SJCRH30 (cell line): ENCODE data around the gene SEL1L3. TPM values are rescaled to one million over a fixed set of nuclear protein-coding genes. Genes with fewer than 3 reads are reported as not detected.

Source experiments
- DNase-seq, 2 experiments: peaks; one replicate each; pipeline ENCODE4 v3.0.0-alpha.2; 2015 to 2020
- H3K27ac ChIP-seq: fragments of 250-450 bp; sonication (Bioruptor Pico); 2 replicates; pipeline ENCODE4 v1.5.1; 2020; ENCODE audit warnings: mild to moderate bottlenecking, moderate library complexity
- H3K27me3 ChIP-seq: fragments of 250-450 bp; sonication (Bioruptor Pico); 2 replicates; pipeline ENCODE4 v1.5.1; 2020; ENCODE audit warnings: mild to moderate bottlenecking, moderate library complexity
- H3K36me3 ChIP-seq: fragments of 250-450 bp; sonication (Bioruptor Pico); 2 replicates; pipeline ENCODE4 v1.5.1; 2020; ENCODE audit warnings: mild to moderate bottlenecking, moderate library complexity
- H3K4me1 ChIP-seq: fragments of 250-450 bp; sonication (Bioruptor Pico); 2 replicates; pipeline ENCODE4 v1.5.1; 2020; ENCODE audit warnings: mild to moderate bottlenecking, moderate library complexity
- H3K4me3 ChIP-seq: fragments of 250-450 bp; sonication (Bioruptor Pico); 2 replicates; pipeline ENCODE4 v1.5.1; 2020; ENCODE audit warnings: mild to moderate bottlenecking, moderate library complexity
- H3K9me3 ChIP-seq: fragments of 250-450 bp; sonication (Bioruptor Pico); replicated peaks from 2 replicates; pipeline ENCODE4 v1.5.1; 2020; ENCODE audit warnings: mild to moderate bottlenecking, moderate library complexity
- total RNA-seq: library from RNA; depleted of rRNA; stranded (reverse); fragments of >200 nt; shearing (Covaris generic); gene quantifications from 2 replicates; pipeline ENCODE4 v1.2.3, GENCODE V29; 2014

The SEL1L3 gene
- total RNA-seq, 1 experiment from 2014 or later = 52.3 TPM

DNA sequence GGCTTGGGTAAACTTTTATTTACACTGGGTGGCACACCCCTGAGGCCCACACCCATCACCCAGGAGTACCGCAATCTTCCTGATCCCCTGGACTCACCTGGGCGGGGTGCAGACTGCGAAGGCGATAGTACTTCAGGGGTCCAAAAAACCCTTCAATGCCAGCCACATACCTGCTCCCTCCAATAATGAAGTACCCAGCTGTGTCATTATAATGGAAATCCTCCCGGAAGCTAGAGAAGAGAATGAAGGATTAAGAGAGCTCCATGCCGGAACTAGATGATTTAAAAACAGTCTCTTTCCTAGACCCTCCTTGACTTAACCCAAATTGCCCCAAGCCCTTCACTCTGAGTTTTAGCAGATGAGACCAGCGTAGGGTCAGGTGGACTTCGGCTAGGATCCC, 40.9 kb downstream of the SEL1L3 start:
- Histone ChIP-seq H3K4me3 (no peak overlapping the region), H3K4me1 (peaks cover 19% of the 10 kb centered on the region), H3K9me3 (no peaks in the 10 kb centered on the region), H3K36me3 (peaks cover 14% of the 10 kb centered on the region), H3K27me3 (no peaks in the 10 kb centered on the region), H3K27ac (no peak overlapping the region)
- DNase-seq = no peak

DNA sequence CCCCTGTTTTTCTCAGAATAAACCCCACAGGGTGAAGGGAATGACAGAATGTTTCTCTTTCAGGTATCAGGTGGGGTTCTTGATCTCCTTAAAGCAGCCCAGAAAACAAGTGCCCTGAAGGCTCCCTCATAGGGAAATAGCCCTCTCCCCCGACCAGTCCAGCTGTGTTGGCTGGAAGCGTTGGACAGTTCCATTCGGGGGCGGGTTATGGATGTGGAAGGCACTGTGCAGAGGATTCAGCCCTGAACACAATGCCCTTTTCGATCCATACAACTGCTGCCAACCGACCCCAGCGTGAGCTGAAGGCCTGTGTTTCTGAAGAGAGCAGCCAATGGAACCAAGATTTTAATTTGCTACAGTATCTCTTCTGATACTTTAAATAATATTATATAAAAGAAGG, 41.5 kb downstream of the SEL1L3 start:
- no peaks in the 10 kb centered on the region for H3K9me3 ChIP-seq
- DNase-seq = no peak
- H3K4me1 ChIP-seq = peaks cover 17% of the 10 kb centered on the region
- no peak overlapping the region for H3K27ac ChIP-seq
- no peak overlapping the region for H3K4me3 ChIP-seq
- no peaks in the 10 kb centered on the region for H3K27me3 ChIP-seq
- peaks cover 14% of the 10 kb centered on the region for H3K36me3 ChIP-seq

DNA sequence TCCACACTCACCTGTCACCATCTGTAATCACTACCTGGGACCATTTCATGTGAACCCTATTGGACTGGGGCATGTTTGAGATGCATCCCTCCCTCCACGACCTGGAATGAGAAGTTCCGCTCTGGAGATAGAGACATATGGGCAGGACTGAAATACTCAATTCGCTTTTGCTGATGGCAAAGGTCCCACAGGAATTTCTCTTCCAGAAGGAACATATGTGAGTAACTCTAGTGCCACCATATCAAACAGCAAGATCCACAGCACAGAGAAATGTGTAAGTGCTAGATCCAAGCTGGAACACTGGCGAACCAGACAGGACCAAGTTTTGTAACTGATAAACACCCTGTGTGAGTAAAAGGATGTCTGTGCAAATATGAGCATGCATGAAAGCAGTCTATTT, 43.9 kb downstream of the SEL1L3 start:
- DNase-seq = no peak
- H3K27me3 ChIP-seq = no peaks in the 10 kb centered on the region
- H3K4me1 ChIP-seq = peaks cover 16% of the 10 kb centered on the region
- H3K27ac ChIP-seq = no peak overlapping the region
- H3K9me3 ChIP-seq = no peaks in the 10 kb centered on the region
- peaks cover 20% of the 10 kb centered on the region for H3K36me3 ChIP-seq
- no peak overlapping the region for H3K4me3 ChIP-seq

DNA sequence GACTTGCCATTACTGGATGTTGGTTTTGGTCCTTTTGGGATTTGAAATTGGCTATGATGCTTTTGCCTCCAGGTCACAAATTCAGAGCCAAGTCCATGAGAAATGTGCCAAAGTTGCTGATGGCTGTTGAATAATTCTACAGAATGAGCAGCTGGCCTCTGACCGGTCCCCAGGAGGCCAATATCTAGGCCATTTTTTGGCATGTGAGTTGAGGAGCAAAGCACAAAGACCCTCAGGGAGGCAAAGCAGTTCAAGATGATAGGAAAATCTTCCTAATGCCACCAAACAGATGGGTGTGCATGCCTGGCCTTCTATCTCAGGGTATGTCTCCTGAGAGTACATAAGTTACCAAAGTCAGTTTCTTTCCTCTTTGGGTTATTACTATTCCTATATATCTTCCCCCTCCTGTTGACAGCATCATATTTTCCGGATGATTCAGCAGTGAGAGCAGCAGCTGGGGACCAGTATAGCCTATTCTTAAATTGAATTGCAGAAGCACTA, 44.4 kb downstream of the SEL1L3 start:
- no peak overlapping the region for H3K27ac ChIP-seq

DNA sequence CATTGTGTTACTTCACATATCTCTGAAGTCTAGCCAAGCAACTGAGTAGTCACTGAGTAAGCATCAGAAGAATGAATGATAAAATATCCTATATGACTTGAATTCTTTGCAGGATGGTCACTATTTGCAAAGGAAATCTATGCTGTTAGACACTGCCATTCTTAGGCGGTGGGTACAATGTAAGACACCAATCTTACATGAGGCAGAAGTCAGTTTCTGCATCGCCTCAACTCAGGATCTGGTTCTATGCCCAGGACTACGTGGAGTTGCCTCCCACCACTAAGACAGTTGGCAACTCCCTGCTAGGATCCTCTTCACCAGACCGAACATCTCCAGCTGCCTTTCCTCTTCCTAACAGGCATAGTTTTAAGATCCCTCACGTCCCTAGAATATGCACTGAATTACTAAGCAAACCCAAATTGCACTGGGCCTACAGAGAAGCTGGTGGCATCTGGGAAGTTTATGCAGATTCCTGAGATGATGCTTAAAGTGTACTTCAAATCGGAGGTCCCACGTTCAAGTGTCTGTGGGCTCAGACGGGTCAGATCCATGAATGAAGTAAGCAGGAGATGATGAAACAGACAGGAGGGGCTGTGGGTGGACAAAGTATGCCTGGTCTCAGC, 45.6 kb downstream of the SEL1L3 start:
- Histone ChIP-seq H3K36me3 (peaks cover 25% of the 10 kb centered on the region), H3K9me3 (no peaks in the 10 kb centered on the region), H3K27ac (no peak overlapping the region), H3K27me3 (no peaks in the 10 kb centered on the region), H3K4me1 (peaks cover 28% of the 10 kb centered on the region), H3K4me3 (no peak overlapping the region)
- DNase-seq = no peak

More for the DNA sequence above, 44.4 kb downstream of the SEL1L3 start:
- no peak for DNase-seq
- Histone ChIP-seq H3K4me3 (no peak overlapping the region), H3K9me3 (no peaks in the 10 kb centered on the region), H3K36me3 (peaks cover 20% of the 10 kb centered on the region), H3K4me1 (peaks cover 21% of the 10 kb centered on the region), H3K27me3 (no peaks in the 10 kb centered on the region)

DNA sequence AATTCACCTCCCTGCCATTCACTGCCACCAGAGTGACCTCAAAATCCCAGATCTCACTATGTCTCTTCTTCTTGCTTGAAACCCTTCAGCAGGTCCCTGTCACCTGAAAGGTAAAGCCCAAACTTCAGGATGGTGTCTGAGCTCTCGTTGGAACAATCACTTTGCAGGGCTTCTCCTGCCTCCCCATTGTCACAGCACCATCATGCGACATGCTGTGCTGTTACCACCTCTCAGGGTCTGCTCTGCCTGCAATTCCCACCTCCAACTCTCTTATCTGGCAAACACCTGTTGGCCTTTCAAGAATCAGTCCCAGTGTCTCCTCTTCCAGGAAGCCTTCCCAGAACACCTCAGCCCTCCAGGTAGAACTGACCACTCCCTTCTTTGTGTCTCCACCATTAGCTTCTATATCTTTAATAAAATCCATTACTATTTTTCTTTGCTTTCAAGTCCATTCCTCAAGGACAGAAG, 46.2 kb downstream of the SEL1L3 start:
- Histone ChIP-seq H3K36me3 (peaks cover 26% of the 10 kb centered on the region), H3K27ac (no peak overlapping the region), H3K9me3 (no peaks in the 10 kb centered on the region), H3K4me3 (no peak overlapping the region), H3K4me1 (peaks cover 32% of the 10 kb centered on the region), H3K27me3 (no peaks in the 10 kb centered on the region)
- DNase-seq = no peak

DNA sequence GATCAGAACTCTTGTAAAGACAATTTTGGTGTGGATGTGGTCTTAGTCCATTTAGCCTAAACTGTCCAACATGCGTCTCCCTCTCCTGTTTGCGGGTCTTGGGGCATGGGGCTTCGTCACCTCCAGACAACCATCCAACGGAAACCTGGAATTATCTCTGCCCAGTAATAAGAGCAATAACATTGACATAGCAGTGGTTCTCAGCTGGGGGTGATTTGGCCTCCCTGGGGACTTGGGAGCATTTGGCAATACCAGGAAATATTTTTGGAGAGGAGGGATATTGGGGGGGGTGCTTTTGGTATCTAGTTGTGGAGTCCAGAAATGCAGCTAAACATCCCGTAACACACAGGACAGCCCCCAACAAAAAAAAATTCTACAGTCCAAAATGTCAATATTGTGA, 47.2 kb downstream of the SEL1L3 start:
- H3K9me3 ChIP-seq = no peaks in the 10 kb centered on the region
- no peak overlapping the region for H3K27ac ChIP-seq
- H3K36me3 ChIP-seq = peaks cover 32% of the 10 kb centered on the region
- no peaks in the 10 kb centered on the region for H3K27me3 ChIP-seq
- DNase-seq = no peak
- peaks cover 32% of the 10 kb centered on the region for H3K4me1 ChIP-seq
- no peak overlapping the region for H3K4me3 ChIP-seq

DNA sequence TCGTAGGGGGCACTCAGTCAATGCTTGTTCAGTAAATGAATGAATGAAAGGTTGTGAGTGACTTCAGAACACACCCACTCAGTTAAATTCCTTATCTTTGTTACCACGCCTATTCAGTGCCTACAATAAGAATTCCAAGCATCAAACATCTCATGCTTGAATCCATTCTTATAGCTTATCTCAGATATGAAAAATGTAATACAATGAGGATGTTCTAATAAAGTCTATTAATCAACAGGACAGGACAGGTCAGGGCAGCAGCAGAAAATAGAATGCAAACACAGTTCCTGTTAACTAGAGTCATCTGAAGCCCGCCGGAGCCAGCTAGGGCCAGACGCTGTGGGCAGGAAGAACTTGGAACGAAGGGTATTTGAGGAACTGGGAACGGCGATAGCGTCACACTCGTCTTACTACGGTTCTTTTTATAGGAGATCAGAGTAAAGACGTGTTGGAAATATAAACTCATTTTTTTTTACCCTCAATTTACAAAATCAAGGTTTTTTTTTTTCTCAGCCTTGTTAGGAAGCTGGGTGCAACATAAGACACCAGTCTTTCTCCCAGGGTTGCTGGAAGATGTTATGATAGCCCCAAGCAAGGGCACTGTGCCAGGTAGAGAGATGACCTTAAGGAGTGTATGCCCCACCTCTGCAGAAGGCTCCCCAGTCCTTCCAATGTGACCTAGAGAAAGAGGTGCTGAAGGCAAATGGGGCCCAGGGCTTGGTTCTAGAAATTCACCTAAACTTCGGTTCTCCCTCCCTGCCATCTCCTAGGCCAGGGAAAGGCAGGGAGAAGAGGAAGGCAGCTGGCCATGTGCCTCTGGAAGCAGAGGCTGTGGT, 48.3 kb downstream of the SEL1L3 start:
- Histone ChIP-seq H3K27me3 (no peaks in the 10 kb centered on the region), H3K4me1 (peaks cover 32% of the 10 kb centered on the region), H3K4me3 (no peak overlapping the region), H3K9me3 (no peaks in the 10 kb centered on the region), H3K36me3 (peaks cover 27% of the 10 kb centered on the region), H3K27ac (peak overlapping the region; percentile 8; the same call in 1 of the 2 replicates)
- no peak for DNase-seq

DNA sequence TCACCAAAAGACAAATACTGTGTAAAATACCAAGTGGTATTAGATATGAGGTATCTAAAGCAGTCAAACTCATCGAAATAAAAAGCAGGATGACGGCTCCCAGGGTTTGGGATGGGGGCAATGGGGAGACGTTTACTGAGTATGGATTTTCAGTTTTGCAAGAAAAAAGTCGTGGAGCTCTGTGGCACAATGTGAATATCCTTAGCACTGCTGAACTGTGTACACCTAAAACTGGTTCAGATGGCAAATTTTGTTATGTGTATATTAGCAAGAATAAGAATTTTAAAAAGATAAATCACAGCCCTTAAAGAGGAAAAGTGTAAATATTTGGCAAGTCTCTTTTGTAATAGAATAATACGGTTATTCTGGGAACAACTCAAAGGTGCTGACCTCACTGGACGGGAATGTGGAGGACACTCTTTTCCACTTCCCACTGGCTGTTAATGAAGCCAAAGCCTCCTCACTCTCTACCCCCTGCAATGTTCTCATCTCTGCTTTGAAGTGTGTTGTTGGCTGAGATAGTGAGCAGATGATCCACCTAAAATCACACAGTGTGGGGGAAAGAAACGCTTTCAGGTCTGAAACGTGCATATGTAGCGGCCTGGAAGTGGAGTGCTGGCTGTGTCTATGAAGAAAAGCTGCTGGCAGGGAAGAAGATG, 49.2 kb downstream of the SEL1L3 start:
- Histone ChIP-seq H3K9me3 (no peaks in the 10 kb centered on the region), H3K36me3 (peaks cover 23% of the 10 kb centered on the region; the same call in 1 of the 2 replicates), H3K4me1 (peaks cover 27% of the 10 kb centered on the region), H3K27me3 (no peaks in the 10 kb centered on the region), H3K4me3 (no peak overlapping the region), H3K27ac (peak overlapping the region; percentile 8; the same call in 1 of the 2 replicates)
- peak; percentile 42 to 46 for DNase-seq

DNA sequence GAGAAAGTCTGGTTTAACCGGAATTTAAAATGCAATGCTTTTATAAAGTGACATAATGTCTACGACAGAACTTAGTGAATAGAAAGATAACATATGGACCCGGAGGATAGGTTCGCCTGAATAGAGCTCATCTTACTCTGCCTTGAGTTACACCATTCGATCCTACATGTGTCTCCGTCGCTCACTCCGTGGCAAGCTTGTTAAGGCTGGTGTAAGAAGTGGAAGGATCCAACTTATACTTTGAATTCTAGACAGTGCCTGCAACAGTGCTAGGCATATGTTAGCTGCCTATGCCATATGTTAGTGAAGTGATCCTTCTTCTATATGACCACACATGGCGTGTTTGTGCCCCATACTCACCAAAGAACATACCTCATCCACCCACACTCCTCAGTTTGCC, 50.9 kb downstream of the SEL1L3 start:
- H3K4me3 ChIP-seq = no peak overlapping the region
- peaks cover 21% of the 10 kb centered on the region for H3K4me1 ChIP-seq
- peaks cover 32% of the 10 kb centered on the region for H3K36me3 ChIP-seq
- peak in 1 of 2 experiments; percentile 63 for DNase-seq
- no peak overlapping the region for H3K27ac ChIP-seq
- no peaks in the 10 kb centered on the region for H3K9me3 ChIP-seq
- H3K27me3 ChIP-seq = no peaks in the 10 kb centered on the region

DNA sequence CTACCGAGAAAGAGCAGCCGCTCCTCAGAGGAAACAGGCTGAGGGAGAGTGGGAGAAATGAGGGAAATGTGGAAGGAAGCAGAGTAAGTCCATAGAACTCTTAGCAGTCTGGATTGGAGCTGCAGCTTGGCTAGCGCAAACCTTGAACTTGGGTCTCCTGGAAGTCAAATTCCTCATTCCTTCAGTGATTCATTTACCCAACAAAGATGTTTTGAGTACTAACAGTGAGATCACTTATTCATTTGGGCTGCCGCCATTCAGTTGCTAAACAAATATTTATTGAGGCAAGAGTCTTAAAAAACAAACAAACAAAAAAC, 51.5 kb downstream of the SEL1L3 start:
- Histone ChIP-seq H3K27me3 (no peaks in the 10 kb centered on the region), H3K36me3 (peaks cover 32% of the 10 kb centered on the region), H3K4me3 (no peak overlapping the region), H3K27ac (no peak overlapping the region), H3K9me3 (no peaks in the 10 kb centered on the region), H3K4me1 (peaks cover 21% of the 10 kb centered on the region)
- DNase-seq = no peak

DNA sequence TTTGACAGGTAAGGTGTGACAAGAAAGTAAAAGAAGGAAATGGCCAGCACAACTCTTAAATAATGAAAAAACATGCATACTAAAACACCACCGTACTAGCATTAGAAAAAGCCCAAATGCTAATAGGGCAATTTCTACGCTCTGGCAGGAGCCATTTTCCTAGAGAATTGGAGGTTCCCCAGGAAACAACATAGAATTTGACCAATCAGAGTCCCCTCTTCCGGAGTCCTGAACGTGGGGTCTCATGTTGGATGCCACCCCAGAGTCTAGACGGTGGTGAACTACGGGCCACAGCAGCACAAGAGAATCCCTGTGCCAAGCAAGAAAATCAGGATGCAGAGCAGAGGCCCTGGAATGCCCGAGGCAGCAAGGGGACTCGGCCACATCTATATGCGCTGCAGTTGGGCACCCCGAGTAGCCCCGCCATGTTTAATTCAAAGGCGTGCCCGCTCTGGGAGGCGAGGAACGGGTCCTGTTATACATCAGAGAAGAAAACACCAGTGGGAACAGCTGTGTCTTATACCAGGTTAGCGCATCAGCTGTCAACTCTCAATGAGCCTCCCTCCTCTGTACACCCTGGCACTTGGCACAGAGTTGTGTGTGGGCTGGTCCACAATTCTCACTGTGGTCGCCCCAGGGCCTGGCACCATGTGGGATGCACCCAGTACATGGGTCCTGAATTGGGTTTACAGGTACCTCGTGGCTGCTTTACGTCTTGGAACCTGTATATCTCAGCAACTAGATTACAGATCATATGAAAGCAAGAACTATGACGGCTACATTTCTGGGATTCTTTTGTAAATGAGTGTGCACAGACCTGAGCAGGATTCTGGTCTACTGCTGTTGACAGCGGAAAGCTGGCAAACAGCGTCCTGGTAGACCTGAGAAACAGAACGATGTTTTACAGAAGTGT, 52.1 kb downstream of the SEL1L3 start:
- Histone ChIP-seq H3K9me3 (no peaks in the 10 kb centered on the region), H3K27ac (no peak overlapping the region), H3K36me3 (peaks cover 32% of the 10 kb centered on the region), H3K27me3 (no peaks in the 10 kb centered on the region), H3K4me3 (no peak overlapping the region), H3K4me1 (peaks cover 21% of the 10 kb centered on the region)
- DNase-seq = no peak

DNA sequence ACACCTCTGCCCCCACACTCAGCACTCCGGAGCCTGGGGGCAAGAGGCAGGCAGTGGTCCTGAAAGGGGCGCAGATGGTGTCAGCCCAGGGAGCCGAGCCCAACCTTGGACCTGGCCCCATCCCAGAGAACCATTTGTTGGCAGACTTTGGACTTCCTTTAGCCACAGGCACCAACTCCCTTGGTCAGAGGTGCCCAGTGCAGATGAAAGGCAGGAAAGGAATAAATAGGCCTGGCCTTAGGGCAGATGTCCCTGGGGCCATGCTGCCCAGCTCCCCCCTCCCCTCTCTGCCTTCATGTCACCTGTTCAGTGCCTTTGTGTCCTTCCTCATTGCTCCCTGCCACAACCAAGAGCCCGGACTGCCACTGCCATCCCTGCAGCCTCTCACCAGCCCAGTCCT, 52.8 kb downstream of the SEL1L3 start:
- Histone ChIP-seq H3K27ac (no peak overlapping the region), H3K4me1 (peaks cover 21% of the 10 kb centered on the region), H3K9me3 (no peaks in the 10 kb centered on the region), H3K27me3 (no peaks in the 10 kb centered on the region), H3K36me3 (peaks cover 30% of the 10 kb centered on the region), H3K4me3 (no peak overlapping the region)
- no peak for DNase-seq

DNA sequence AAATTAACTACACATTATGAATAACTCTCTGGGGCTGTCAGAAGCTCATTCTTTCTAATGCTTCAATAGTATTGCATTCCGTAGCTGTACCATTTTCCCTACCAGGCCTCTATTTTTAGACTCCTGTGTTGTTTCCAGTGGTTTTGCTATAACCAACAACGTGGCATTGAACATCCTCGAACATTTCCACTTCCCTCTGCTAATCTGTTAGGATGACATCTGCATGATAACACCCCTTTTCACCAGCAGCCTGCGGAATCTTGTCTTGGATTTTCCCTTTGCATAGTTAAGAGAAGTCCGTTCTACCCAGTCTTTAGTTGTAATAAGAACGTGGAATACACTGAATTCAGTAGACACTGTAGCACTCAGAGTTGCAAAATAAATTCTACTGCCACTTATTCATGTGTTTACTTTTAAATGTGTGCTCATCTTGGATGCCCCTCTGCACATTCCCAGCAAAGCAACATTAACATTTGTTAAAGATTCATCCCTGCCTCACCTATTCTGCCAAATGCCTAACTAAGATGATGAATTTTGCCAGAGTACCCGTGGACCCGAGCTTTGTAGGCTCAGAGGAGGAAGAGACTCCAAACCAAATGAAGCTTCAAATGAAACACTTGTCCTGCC, 55.6 kb downstream of the SEL1L3 start:
- H3K4me1 ChIP-seq = peaks cover 5% of the 10 kb centered on the region
- H3K4me3 ChIP-seq = no peak overlapping the region
- no peaks in the 10 kb centered on the region for H3K9me3 ChIP-seq
- DNase-seq = no peak
- peaks cover 48% of the 10 kb centered on the region for H3K36me3 ChIP-seq
- no peaks in the 10 kb centered on the region for H3K27me3 ChIP-seq
- no peak overlapping the region for H3K27ac ChIP-seq
